HEK293 (cell line): ENCODE results near the gene MMD2.
"Not testable (repeated sequence)": the region's sequence is repeated elsewhere in the genome, so short reads cannot be mapped to it uniquely, and the experiment has no call there.

ENCODE experiments used
- CTCF ChIA-PET: fragments of 350-600 bp; formaldehyde crosslinking; extraction: SDS; loops from one replicate; lab custom pipeline; 2021; ENCODE audit warnings: antibody characterized with exemption; lab: Yijun Ruan, JAX
- POLR2A ChIA-PET: fragments of 300-600 bp; formaldehyde crosslinking; extraction: SDS; loops from one replicate; lab custom pipeline; 2020; ENCODE audit warnings: antibody characterized with exemption, inconsistent platforms; lab: Yijun Ruan, JAX
- H3K27ac ChIP-seq: fragments of 200-500 bp; sonication (Bioruptor generic); 2 replicates; pipeline ENCODE4 v1.5.1; 2014; ENCODE audit warnings: low read depth, low read length, control low read depth, inconsistent platforms; ENCODE audit errors: extremely low read depth
- H3K36me3 ChIP-seq, 2 experiments: fragments of 200-500 bp in 1 of 2; sonication (Bioruptor generic) in 1 of 2; 1 replicate in 1 of 2; 2 replicates in 1 of 2; pipeline ENCODE4 v1.5.1; 2014 to 2017; ENCODE audit warnings: inconsistent platforms in 2 of 2, low read length in 2 of 2; ENCODE audit not compliant: control insufficient read depth in 2 of 2, insufficient read depth in 1 of 2
- H3K4me1 ChIP-seq: fragments of 200-500 bp; sonication (Bioruptor generic); 2 replicates; pipeline ENCODE4 v1.5.1; 2014; ENCODE audit warnings: mild to moderate bottlenecking, low read length, inconsistent platforms; ENCODE audit not compliant: control insufficient read depth, insufficient read depth
- H3K4me3 ChIP-seq: 2 replicates; pipeline ENCODE4 v1.5.1; 2011; ENCODE audit warnings: low read depth, mild to moderate bottlenecking, control low read depth, low read length, moderate library complexity
- H3K9me3 ChIP-seq: fragments of 200-500 bp; sonication (Bioruptor generic); 2 replicates; pipeline ENCODE4 v1.5.1; 2014; ENCODE audit warnings: low read depth, low read length, inconsistent platforms; ENCODE audit not compliant: control insufficient read depth, insufficient read depth
- GLI2 ChIP-seq: fragments of 450-650 bp; formaldehyde crosslinking; IDR thresholded peaks from 2 replicates; pipeline ENCODE4; 2017; ENCODE audit warnings: missing biosample characterization, missing genetic modification characterization, low read depth, borderline replicate concordance
- GLIS2 ChIP-seq: fragments of 450-650 bp; formaldehyde crosslinking; IDR thresholded peaks from 2 replicates; pipeline ENCODE4 v1.5.1; 2016; ENCODE audit warnings: missing biosample characterization, missing genetic modification characterization
- IKZF3 ChIP-seq: fragments of 450-650 bp; IDR thresholded peaks from 2 replicates; pipeline ENCODE4 v1.5.0; 2018; ENCODE audit warnings: missing biosample characterization, mild to moderate bottlenecking, missing genetic modification characterization, moderate library complexity
- MEIS1 ChIP-seq: sonication (generic); formaldehyde crosslinking; IDR thresholded peaks from 2 replicates; pipeline ENCODE4 v1.8.1; 2022; ENCODE audit warnings: missing genetic modification reagents, mild to moderate bottlenecking, borderline replicate concordance
- ZBTB1 ChIP-seq: fragments of 450-650 bp; formaldehyde crosslinking; IDR thresholded peaks from 2 replicates; pipeline ENCODE4 v1.5.1; 2016; ENCODE audit warnings: missing biosample characterization, missing genetic modification characterization
- ZBTB8A ChIP-seq: fragments of 450-650 bp; formaldehyde crosslinking; IDR thresholded peaks from 2 replicates; pipeline ENCODE4 v1.5.1; 2016; ENCODE audit warnings: missing biosample characterization, missing genetic modification characterization
- ZEB2 ChIP-seq: fragments of 450-650 bp; formaldehyde crosslinking; IDR thresholded peaks from 2 replicates; pipeline ENCODE4 v1.5.1; 2016; ENCODE audit warnings: missing biosample characterization, missing genetic modification characterization
- ZFHX2 ChIP-seq: fragments of 450-650 bp; formaldehyde crosslinking; conservative IDR thresholded peaks from 2 replicates; pipeline ENCODE4 v1.5.1; 2016; ENCODE audit warnings: missing biosample characterization, missing genetic modification characterization
- ZNF202 ChIP-seq: fragments of 450-650 bp; formaldehyde crosslinking; IDR thresholded peaks from 2 replicates; pipeline ENCODE4 v1.5.1; 2016; ENCODE audit warnings: missing biosample characterization, missing genetic modification characterization, borderline replicate concordance
- ZNF266 ChIP-seq: fragments of 450-650 bp; formaldehyde crosslinking; IDR thresholded peaks from 2 replicates; pipeline ENCODE4 v1.5.1; 2016; ENCODE audit warnings: missing biosample characterization, missing genetic modification characterization, low read depth
- ZNF354C ChIP-seq: fragments of 450-650 bp; formaldehyde crosslinking; IDR thresholded peaks from 2 replicates; pipeline ENCODE4 v1.5.1; 2016; ENCODE audit warnings: missing biosample characterization, missing genetic modification characterization, low read depth, borderline replicate concordance
- ZNF366 ChIP-seq: fragments of 450-650 bp; formaldehyde crosslinking; conservative IDR thresholded peaks from 2 replicates; pipeline ENCODE4 v1.5.1; 2016; ENCODE audit warnings: missing biosample characterization, missing genetic modification characterization
- ZNF48 ChIP-seq: fragments of 450-650 bp; formaldehyde crosslinking; IDR thresholded peaks from 2 replicates; pipeline ENCODE4 v1.5.1; 2016; ENCODE audit warnings: missing biosample characterization, missing genetic modification characterization
- ZNF629 ChIP-seq: fragments of 450-650 bp; formaldehyde crosslinking; IDR thresholded peaks from 2 replicates; pipeline ENCODE4 v1.5.1; 2017; ENCODE audit warnings: missing biosample characterization, missing genetic modification characterization
- ZNF664 ChIP-seq: fragments of 450-650 bp; formaldehyde crosslinking; IDR thresholded peaks from 2 replicates; pipeline ENCODE4 v1.5.1; 2016; ENCODE audit warnings: missing biosample characterization, missing genetic modification characterization
- ZNF670 ChIP-seq: fragments of 450-650 bp; formaldehyde crosslinking; IDR thresholded peaks from 2 replicates; pipeline ENCODE4 v1.5.1; 2016; ENCODE audit warnings: missing biosample characterization, missing genetic modification characterization, low read depth
- ZNF707 ChIP-seq: fragments of 450-650 bp; formaldehyde crosslinking; IDR thresholded peaks from 2 replicates; pipeline ENCODE4 v1.5.1; 2016; ENCODE audit warnings: missing biosample characterization, missing genetic modification characterization
- ZNF785 ChIP-seq: fragments of 450-650 bp; formaldehyde crosslinking; IDR thresholded peaks from 2 replicates; pipeline ENCODE4 v1.5.1; 2016; ENCODE audit warnings: missing biosample characterization, missing genetic modification characterization
- ZNF791 ChIP-seq: fragments of 450-650 bp; formaldehyde crosslinking; IDR thresholded peaks from 2 replicates; pipeline ENCODE4 v1.5.1; 2016; ENCODE audit warnings: missing biosample characterization, missing genetic modification characterization
- TF ChIP-seq, protein P1 (sequence below): fragments of 450-650 bp; formaldehyde crosslinking; IDR thresholded peaks from 2 replicates; pipeline ENCODE4 v1.5.1; 2017; ENCODE audit warnings: missing biosample characterization, mild to moderate bottlenecking, missing genetic modification characterization, moderate library complexity
- TF ChIP-seq, protein P2 (sequence below): fragments of 450-650 bp; formaldehyde crosslinking; IDR thresholded peaks from 2 replicates; pipeline ENCODE4 v1.5.1; 2017; ENCODE audit warnings: missing biosample characterization, missing genetic modification characterization

Gene MMD2

DNA sequence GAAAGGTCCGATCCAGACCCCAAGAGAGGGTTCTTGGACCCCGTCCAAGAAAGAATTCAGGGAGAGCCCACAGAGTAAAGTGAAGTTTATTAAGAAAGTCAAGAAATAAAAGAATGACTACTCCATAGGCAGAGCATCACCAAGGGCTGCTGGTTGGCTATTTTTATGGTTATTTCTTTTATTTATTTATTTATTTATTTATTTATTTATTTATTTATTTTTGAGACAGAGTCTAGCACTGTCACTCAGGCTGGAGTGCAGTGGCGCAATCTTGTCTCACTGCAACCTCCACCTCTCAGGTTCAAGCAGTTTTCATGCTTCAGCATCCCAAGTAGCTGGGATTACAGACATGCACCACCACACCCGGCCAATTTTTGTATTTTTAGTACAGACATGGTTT, 65.8 kb downstream of the MMD2 start (continued):
- peak; percentile 42 for TF ChIP-seq ZNF629 (tag by site-specific recombination)
- TF ChIP-seq ZNF664: 0 out of 2 replicates have a peak, but pooled peaks have one; percentile 30
- 0 out of 2 replicates have a peak, but pooled peaks have one; percentile 17 for TF ChIP-seq ZNF202 (tag by site-specific recombination)
- peak; percentile 60 for TF ChIP-seq ZBTB8A
- TF ChIP-seq ZNF266 (tag by site-specific recombination): 0 out of 2 replicates have a peak, but pooled peaks have one; percentile 37

DNA sequence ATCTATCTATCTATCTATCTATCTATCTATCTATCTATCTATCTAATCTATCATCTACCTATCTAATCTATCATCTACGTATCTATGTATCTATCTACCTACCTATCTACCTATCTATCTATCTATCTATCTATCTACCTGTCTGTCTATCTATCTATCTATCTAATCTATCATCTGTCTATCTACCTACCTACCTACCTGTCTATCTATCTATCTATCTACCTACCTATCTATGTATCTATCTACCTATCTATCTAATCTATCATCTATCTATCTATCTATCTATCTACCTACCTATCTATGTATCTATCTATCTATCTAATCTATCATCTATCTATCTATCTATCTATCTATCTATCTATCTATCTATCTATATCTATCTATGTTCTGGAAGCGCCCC, 67.5 kb downstream of the MMD2 start:
- POLR2A ChIA-PET: not testable (repeated sequence)
- CTCF ChIA-PET: interaction anchor here (0.6 to 2.0 kb wide), 3 partner anchors 8 to 196 kb away, joined by 3 to 15 read pairs (median 4); partner anchors contain the start of gene RADIL

DNA sequence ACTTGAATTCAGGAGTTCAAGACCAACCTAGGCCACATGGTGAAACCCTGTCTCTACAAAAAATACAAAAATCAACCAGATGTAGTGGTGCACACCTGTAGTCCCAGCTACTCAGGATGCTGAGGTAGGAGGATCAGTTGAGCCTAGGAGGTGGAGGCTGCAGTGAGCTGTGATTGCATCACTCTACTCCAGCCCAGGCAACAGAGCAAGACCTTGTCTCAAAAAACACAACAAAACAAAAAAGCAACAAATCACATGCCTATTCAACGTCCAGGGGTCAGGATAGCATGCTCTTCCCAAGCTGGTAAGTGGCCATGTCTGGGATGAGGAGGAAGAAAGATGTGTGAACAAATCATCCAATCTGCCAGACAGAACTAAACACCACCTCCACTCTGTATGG, 69.3 kb downstream of the MMD2 start:
- H3K4me3 ChIP-seq: no peak overlapping the region
- ChIA-PET CTCF (interaction anchor here (1.0 to 1.3 kb wide), 2 partner anchors 13 to 195 kb away, joined by 3 to 5 read pairs; no protein-coding TSS in a partner anchor), POLR2A (no interaction called here)
- H3K27ac ChIP-seq: no peak overlapping the region
- no peaks in the 10 kb centered on the region for H3K4me1 ChIP-seq
- H3K36me3 ChIP-seq: no peaks in the 10 kb centered on the region
- H3K9me3 ChIP-seq: no peaks in the 10 kb centered on the region
- TF ChIP-seq, protein P1, sequence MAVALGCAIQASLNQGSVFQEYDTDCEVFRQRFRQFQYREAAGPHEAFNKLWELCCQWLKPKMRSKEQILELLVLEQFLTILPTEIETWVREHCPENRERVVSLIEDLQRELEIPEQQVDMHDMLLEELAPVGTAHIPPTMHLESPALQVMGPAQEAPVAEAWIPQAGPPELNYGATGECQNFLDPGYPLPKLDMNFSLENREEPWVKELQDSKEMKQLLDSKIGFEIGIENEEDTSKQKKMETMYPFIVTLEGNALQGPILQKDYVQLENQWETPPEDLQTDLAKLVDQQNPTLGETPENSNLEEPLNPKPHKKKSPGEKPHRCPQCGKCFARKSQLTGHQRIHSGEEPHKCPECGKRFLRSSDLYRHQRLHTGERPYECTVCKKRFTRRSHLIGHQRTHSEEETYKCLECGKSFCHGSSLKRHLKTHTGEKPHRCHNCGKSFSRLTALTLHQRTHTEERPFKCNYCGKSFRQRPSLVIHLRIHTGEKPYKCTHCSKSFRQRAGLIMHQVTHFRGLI (tag by site-specific recombination): no peak
- TF ChIP-seq IKZF3 (tag by site-specific recombination) (no peak), ZNF707 (tag by site-specific recombination) (no peak), ZNF791 (tag by site-specific recombination) (no peak), ZBTB1 (tag by site-specific recombination) (no peak), ZNF366 (no peak), GLIS2 (tag by site-specific recombination) (no peak), ZNF670 (tag by site-specific recombination) (no peak), ZEB2 (tag by site-specific recombination) (no peak), ZFHX2 (tag by site-specific recombination) (no peak)
- TF ChIP-seq, protein P2, sequence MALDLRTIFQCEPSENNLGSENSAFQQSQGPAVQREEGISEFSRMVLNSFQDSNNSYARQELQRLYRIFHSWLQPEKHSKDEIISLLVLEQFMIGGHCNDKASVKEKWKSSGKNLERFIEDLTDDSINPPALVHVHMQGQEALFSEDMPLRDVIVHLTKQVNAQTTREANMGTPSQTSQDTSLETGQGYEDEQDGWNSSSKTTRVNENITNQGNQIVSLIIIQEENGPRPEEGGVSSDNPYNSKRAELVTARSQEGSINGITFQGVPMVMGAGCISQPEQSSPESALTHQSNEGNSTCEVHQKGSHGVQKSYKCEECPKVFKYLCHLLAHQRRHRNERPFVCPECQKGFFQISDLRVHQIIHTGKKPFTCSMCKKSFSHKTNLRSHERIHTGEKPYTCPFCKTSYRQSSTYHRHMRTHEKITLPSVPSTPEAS: no peak

More for the DNA sequence above, 67.5 kb downstream of the MMD2 start:
- H3K36me3 ChIP-seq, H3K4me1 ChIP-seq, H3K4me3 ChIP-seq, H3K27ac ChIP-seq, H3K9me3 ChIP-seq: not testable (repeated sequence)

DNA sequence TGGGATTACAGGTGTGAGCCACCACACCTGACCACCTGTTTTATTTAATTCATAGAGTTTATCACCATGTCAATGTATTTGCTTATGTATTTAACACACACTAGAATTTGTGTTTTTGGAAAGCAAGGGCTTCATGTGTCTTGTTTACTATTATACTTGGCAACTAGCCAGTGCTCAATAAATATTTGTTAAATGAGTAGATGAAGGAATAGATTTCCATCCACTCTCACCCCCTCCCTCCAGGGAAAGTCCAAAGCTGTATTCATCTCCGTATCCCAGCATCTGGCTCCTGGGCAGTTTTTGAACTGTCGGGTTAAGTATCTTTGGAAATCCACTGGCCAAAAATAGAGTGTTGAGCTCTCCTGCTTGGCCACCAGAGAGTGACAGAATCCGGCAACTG, 70.8 kb downstream of the MMD2 start:
- Histone ChIP-seq H3K9me3 (no peaks in the 10 kb centered on the region), H3K27ac (no peak overlapping the region)
- CTCF ChIA-PET: no interaction called here
- no peak for TF ChIP-seq ZNF48
- TF ChIP-seq GLI2 (tag by site-specific recombination): no peak
- TF ChIP-seq MEIS1 (CRISPR knock-in tag): no peak
- no peak for TF ChIP-seq ZNF354C
- TF ChIP-seq ZNF785 (tag by site-specific recombination): no peak
- TF ChIP-seq, all 188 proteins: peak for 0
- Histone ChIP-seq H3K4me1 (no peaks in the 10 kb centered on the region), H3K4me3 (no peak overlapping the region), H3K36me3 (no peaks in the 10 kb centered on the region)
- POLR2A ChIA-PET: no interaction called here
